ENCODE measurements around the gene RCBTB1. TPM values are rescaled to one million over a fixed set of nuclear protein-coding genes. Genes with fewer than 3 reads are reported as not detected.
A peak's percentile ranks its signal among the peaks of the same experiment; 100 is the strongest.

The RCBTB1 gene
- total RNA-seq, 4 donors from 2014 or later = 2.0 to 15.1 (median 5.7) TPM

DNA sequence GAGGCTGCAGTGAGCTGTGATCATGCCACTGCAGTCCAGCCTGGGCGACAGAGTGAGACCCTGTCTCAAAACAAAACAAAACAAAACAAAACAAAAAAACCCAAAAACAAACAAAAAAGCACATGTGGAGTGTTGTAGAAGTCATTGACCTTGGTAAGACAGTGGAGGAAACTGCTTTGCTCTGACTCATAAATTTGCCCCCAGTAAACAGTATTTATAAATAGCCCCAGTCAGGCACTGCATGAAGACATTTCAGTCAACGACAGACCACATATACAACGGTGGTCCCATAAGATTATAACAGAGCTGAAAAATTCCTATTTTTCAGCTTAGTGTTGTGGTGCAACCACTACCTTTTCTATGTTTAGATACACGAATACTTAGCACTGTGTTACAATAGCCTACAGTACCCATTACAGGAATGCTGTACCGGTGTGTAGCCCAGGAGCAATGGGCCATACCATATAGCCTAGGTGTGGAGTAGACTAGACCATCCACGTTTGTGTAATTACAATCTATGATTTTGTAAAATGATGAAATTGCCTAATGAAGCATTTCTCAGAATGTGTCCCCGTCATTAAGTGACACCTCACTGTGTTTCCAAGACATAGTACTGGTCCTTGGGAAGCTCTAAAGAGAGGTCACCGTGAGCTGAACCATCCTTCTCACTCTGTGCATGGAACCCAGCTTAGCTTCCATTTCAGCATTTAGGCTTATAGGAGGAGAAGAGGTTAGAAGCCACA is 44.0 kb upstream of the RCBTB1 start:
- Histone ChIP-seq H3K4me3 (peak overlapping the region in 2 of 4 donors; percentile 39 to 60), H3K27ac (peak overlapping the region in 1 of 4 donors; percentile 34), H3K4me1 (peaks cover 13 to 50% (median 25%) of the 10 kb centered on the region in 3 donors), H3K9me3 (no peaks in the 10 kb centered on the region), H3K36me3 (no peaks in the 10 kb centered on the region), H3K27me3 (no peaks in the 10 kb centered on the region)
- 76 to 79% methylated on average over 8 of the region's 8 CpGs for whole genome bisulfite sequencing, 2 donors
- intact Hi-C loops (cut with DNase I) = no loop called here
- no peak for DNase-seq
- TF ChIP-seq, protein P1, sequence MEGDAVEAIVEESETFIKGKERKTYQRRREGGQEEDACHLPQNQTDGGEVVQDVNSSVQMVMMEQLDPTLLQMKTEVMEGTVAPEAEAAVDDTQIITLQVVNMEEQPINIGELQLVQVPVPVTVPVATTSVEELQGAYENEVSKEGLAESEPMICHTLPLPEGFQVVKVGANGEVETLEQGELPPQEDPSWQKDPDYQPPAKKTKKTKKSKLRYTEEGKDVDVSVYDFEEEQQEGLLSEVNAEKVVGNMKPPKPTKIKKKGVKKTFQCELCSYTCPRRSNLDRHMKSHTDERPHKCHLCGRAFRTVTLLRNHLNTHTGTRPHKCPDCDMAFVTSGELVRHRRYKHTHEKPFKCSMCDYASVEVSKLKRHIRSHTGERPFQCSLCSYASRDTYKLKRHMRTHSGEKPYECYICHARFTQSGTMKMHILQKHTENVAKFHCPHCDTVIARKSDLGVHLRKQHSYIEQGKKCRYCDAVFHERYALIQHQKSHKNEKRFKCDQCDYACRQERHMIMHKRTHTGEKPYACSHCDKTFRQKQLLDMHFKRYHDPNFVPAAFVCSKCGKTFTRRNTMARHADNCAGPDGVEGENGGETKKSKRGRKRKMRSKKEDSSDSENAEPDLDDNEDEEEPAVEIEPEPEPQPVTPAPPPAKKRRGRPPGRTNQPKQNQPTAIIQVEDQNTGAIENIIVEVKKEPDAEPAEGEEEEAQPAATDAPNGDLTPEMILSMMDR (IDR thresholded peaks at IDR 0.05) = no peak
- no peak for TF ChIP-seq POLR2A (IDR thresholded peaks at IDR 0.05)

DNA sequence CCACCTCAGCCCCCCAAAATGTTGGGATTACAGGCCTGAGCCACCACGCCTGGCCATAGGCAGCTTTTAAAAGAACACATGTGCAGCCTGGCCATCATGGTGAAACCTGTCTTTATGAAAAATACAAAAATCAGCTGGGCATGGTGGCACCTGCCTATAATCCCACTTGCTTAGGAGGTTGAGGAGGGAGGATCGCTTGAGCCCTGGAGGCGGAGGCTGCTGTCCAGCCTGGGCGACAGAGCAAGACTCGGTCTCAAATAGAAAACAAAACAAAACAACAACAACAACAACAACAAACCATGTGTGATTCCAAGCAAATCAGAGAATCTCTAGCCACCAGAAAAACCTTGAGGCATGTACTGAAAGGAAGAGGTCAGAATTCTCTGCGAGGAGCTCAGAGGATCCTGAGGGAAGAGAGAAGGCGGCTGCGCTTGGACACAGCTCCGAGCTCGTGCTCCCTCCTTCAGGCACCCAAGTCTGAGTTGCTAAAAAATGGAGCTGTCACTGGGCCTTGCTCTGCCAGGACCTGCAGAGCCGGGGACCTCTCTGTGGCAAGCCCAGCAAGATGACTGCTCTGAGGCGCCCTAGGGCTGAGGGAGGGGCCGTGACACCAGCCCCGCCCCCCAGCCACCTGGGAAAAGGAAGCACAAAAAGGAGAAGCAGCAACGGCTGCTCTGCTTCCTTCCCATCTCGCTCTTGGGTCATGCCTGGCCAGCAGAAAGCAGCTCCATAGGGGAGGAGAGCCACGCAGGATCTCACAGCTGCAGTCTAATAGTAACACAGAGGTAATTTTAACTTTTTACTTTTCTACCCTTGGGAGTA is 42.7 kb upstream of the RCBTB1 start, which contains the start of gene ARL11:
Gene ARL11 (plus strand): TSS at position 677 of the 822 bp plus-strand sequence. CDS start 1,941 bp downstream, outside the sequence.
- Histone ChIP-seq H3K4me1 (peaks cover 13 to 50% (median 25%) of the 10 kb centered on the region in 3 donors), H3K36me3 (no peaks in the 10 kb centered on the region), H3K27ac (peak within 1 kb of the TSS; percentile 58 to 69 (median 65)), H3K9me3 (no peaks in the 10 kb centered on the region), H3K27me3 (no peaks in the 10 kb centered on the region), H3K4me3 (peak within 1 kb of the TSS; percentile 7 to 60 (median 38))
- TF ChIP-seq, protein P1 (IDR thresholded peaks at IDR 0.05) = no peak
- TF ChIP-seq POLR2A (IDR thresholded peaks at IDR 0.05) = peak in 2 of 4 donors; percentile 37 to 42
- WGBS, 2 donors = 19 to 28% methylated on average over 5 to 14 of the region's 17 CpGs
- DNase-seq = peak; percentile 50
- intact Hi-C loops (cut with DNase I) = no loop called here

DNA sequence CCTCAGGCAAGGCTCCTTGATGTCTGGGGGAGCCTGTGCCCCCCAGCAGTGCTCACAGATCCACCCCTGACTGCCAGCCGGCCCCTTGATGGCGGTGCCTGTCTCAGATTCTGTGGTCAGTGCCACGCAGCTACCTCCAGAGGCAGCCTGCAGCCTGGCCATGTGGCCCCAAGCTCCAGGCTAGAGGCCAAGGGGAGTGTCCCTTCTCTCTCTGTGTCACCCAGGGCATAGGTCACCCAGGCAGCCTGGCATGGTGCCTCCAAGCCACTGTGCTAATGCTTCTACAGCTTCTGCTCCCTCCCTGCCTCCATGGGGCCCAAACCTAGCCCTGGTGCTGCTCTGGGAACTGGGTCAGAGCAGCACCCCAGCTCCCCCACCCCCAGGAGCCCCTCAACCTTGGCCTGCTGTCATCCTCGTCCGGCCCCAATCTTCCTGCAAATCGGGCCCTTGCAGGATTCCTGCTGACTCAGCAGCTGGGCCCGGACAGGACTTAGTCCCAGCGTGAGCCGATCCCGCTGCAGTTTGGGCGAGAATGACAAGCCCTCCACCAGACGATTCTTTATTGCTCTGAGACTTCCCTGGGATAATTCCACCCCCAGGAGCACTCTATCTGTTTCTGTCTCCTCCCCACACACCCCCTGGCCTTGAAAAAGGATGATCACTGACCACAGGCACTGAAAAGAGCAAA is 40.2 kb upstream of the RCBTB1 start:
- Histone ChIP-seq H3K9me3 (no peaks in the 10 kb centered on the region), H3K4me1 (peaks cover 13 to 44% (median 23%) of the 10 kb centered on the region in 3 donors), H3K36me3 (no peaks in the 10 kb centered on the region), H3K27ac (peak overlapping the region; percentile 31 to 64 (median 52)), H3K27me3 (no peaks in the 10 kb centered on the region), H3K4me3 (no peak overlapping the region)
- WGBS, 2 donors = 50 to 69% methylated on average over 4 to 6 of the region's 12 CpGs
- no peak for DNase-seq
- TF ChIP-seq, protein P1 (IDR thresholded peaks at IDR 0.05) = no peak
- no peak for TF ChIP-seq POLR2A (IDR thresholded peaks at IDR 0.05)
- intact Hi-C loops (cut with DNase I) = no loop called here

DNA sequence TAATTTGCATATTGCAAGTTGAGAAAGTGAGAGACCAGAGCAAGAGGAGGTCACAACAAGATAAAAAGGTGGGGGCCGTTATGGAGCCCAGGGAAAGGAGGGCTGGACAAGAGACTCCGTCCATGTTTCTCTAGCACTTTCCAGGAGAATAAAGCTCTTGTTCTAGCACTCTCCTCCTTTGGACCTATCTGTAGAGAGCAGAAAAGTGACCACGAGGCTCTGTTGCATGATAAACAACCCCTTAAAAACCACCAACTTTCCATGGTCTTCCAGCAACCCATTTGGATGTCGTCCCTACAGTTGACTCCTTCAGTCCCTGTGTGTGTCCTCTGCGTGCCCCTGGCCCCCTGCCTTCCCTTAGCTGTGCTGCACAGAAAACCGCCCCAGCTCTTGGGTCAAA is 38.9 kb upstream of the RCBTB1 start:
- no peaks in the 10 kb centered on the region for H3K36me3 ChIP-seq
- H3K9me3 ChIP-seq = no peaks in the 10 kb centered on the region
- TF ChIP-seq POLR2A (IDR thresholded peaks at IDR 0.05) = no peak
- TF ChIP-seq, protein P1 (IDR thresholded peaks at IDR 0.05) = no peak
- no peaks in the 10 kb centered on the region for H3K27me3 ChIP-seq
- intact Hi-C loops (cut with DNase I) = no loop called here
- 77 to 86% methylated on average over 4 to 5 of the region's 6 CpGs for WGBS, 2 donors
- no peak overlapping the region for H3K4me3 ChIP-seq
- no peak for DNase-seq
- H3K27ac ChIP-seq = no peak overlapping the region
- H3K4me1 ChIP-seq = peaks cover 13 to 35% (median 22%) of the 10 kb centered on the region in 3 donors
